Umbilical cord (tissue), 2 donors: Measurements from ENCODE around the gene PFKP. TPM values are rescaled to one million over a fixed set of nuclear protein-coding genes. Genes with fewer than 3 reads are reported as not detected.

Source experiments
- DNase-seq: peaks from one replicate; pipeline ENCODE4 v3.0.0-alpha.2; 2015; ENCODE audit warnings: low spot score
- total RNA-seq: library from RNA; depleted of rRNA; stranded (reverse); fragments of >200 nt; gene quantifications from one replicate; pipeline ENCODE4 v1.2.3, GENCODE V29; 2014; ENCODE audit warnings: low replicate concordance; ENCODE audit not compliant: insufficient read depth

The PFKP gene
- total RNA-seq, 1 donor from 2014 or later = 174 TPM

GRCh38 chr10:3115685-3116084 lies 48.3 kb downstream of the PFKP start:
- no peak for DNase-seq

GRCh38 chr10:3116508-3117100 lies 49.3 kb downstream of the PFKP start:
- no peak for DNase-seq

- no peak for DNase-seq
Measured at GRCh38 chr10:3117486-3117885, 50.1 kb downstream of the PFKP start.

GRCh38 chr10:3118641-3119091 lies 51.3 kb downstream of the PFKP start:
- no peak for DNase-seq

GRCh38 chr10:3119796-3120459 lies 52.6 kb downstream of the PFKP start:
- no peak for DNase-seq

GRCh38 chr10:3122034-3122433 lies 54.7 kb downstream of the PFKP start:
- DNase-seq = no peak

GRCh38 chr10:3122486-3123205 lies 55.3 kb downstream of the PFKP start:
- DNase-seq = no peak

GRCh38 chr10:3123571-3124411 lies 56.4 kb downstream of the PFKP start:
- no peak for DNase-seq

GRCh38 chr10:3124412-3125175 lies 57.2 kb downstream of the PFKP start:
- DNase-seq = no peak

GRCh38 chr10:3125527-3126170 lies 58.3 kb downstream of the PFKP start:
- DNase-seq = no peak

- no peak for DNase-seq
Measured at GRCh38 chr10:3126249-3126648, 58.9 kb downstream of the PFKP start.

GRCh38 chr10:3126741-3127346 lies 59.5 kb downstream of the PFKP start:
- peak; percentile 18 for DNase-seq

GRCh38 chr10:3127921-3128320 lies 60.6 kb downstream of the PFKP start:
- no peak for DNase-seq

GRCh38 chr10:3128379-3129130 lies 61.2 kb downstream of the PFKP start:
- no peak for DNase-seq

GRCh38 chr10:3129581-3130340 lies 62.4 kb downstream of the PFKP start:
- no peak for DNase-seq

- no peak for DNase-seq
Measured at GRCh38 chr10:3131098-3131497, 63.8 kb downstream of the PFKP start.

GRCh38 chr10:3132036-3133025 lies 65.0 kb downstream of the PFKP start:
- DNase-seq = no peak
